HG02981 (cell line): ENCODE data around the gene ME3.
A peak's percentile ranks its signal among the peaks of the same experiment; 100 is the strongest.

ENCODE experiments used
- ATAC-seq: cut with Tn5 transposase; IDR thresholded peaks from one replicate; pipeline ENCODE4 v1.9.1; 2021; ENCODE audit warnings: mild to moderate bottlenecking, moderate library complexity; ENCODE audit not compliant: unreplicated experiment

The ME3 gene

GRCh38 chr11:86519064-86519911, 153.1 kb downstream of the ME3 start:
- ATAC-seq, result no peak

GRCh38 chr11:86518211-86518610, 154.2 kb downstream of the ME3 start:
- ATAC-seq, result no peak

- ATAC-seq, result no peak
Measured at GRCh38 chr11:86517557-86517956, 154.9 kb downstream of the ME3 start.

- ATAC-seq, result no peak
Measured at GRCh38 chr11:86515297-86516094, 156.9 kb downstream of the ME3 start.

GRCh38 chr11:86514453-86514852, 158.0 kb downstream of the ME3 start:
- no peak for ATAC-seq

- ATAC-seq, result no peak
Measured at GRCh38 chr11:86513746-86514373, 158.6 kb downstream of the ME3 start.

GRCh38 chr11:86513138-86513537, 159.3 kb downstream of the ME3 start:
- ATAC-seq, result no peak

DNA sequence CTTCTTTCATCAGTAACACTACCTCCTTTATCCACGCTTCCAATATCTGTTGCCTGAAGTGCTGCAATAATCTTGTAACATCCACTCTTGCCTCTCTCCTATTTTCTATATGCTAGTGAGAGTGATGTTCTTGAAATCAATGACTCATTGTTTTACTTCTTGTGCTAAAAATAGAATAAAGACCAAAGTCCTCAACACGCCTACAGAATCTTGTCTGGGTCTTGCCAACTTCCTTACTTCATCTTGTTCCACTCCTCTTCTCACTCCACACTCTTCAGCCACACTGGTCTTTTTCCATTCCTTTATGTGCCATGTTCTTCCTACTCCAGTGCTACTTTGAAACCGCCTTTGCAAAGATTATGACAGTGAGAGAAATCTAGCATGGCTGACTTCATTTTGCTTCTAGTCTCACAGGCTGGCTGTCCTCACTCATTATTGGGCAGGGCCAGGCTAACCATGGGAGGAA, 161.3 kb downstream of the ME3 start:
- peak; percentile 48 for ATAC-seq

DNA sequence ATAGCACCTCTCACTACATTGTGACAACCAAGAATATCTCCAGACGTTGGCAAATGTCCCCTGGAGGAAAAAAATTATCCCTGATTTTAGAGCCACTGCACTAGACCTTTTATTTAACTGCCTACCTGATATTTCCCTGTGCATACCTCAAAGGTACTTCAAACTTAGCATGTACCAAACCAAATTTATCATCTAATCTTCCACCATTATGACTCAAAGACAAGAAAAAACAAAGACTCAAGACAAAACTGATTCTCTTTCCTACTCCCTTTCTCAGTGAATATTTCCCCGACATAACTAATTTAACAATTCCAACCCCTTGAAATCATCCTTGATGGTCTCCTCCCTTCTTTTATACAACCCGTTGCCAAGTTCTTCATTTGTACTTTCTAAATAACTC, 161.7 kb downstream of the ME3 start:
- no peak for ATAC-seq

GRCh38 chr11:86510097-86510496, 162.3 kb downstream of the ME3 start:
- ATAC-seq, result no peak

- ATAC-seq, result no peak
Measured at GRCh38 chr11:86509588-86509974, 162.8 kb downstream of the ME3 start.

GRCh38 chr11:86508604-86509587, 163.5 kb downstream of the ME3 start:
- ATAC-seq, result no peak

- ATAC-seq, result no peak
Measured at GRCh38 chr11:86507249-86507845, 165.1 kb downstream of the ME3 start.

DNA sequence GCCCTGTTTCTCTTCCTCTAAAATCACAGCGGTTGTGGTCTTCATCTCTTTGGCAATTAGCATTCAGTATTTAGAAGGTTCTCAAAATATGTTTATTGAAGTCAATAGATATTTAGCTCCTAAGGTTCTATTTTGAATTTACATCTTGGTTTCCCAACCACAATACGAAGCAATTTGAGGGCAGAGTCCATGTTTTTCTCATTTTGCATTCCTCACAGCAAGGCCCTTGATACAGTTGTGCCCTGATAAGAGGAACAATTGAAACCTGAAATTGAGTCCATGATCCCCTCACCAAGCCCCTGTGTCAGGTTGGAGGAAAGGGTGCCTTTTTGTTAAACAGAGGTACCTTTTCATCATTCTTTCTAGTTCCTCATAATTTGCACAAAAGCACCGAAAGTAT, 166.2 kb downstream of the ME3 start:
- no peak for ATAC-seq

DNA sequence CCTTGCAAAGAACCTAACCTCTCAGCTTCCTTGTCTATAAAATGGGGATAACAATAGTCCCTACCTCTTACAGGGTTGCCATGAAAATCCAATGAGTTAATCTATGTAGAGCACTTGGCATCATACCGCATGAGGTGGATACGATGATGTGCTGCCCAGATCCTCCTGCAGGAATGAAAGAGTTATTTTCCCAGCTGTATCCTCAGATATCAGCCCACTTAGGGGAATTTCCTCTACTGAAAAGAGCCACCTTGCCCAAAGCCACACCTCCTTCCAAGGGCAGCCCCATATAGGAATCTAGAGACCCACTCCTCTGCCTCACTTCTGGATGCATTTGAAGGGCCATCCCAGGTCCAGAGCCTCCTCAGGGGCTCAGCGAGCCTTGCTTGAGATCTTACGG, 169.3 kb downstream of the ME3 start:
- no peak for ATAC-seq

GRCh38 chr11:86502137-86502642, 170.2 kb downstream of the ME3 start:
- no peak for ATAC-seq

GRCh38 chr11:86500500-86501140, 171.8 kb downstream of the ME3 start:
- no peak for ATAC-seq

DNA sequence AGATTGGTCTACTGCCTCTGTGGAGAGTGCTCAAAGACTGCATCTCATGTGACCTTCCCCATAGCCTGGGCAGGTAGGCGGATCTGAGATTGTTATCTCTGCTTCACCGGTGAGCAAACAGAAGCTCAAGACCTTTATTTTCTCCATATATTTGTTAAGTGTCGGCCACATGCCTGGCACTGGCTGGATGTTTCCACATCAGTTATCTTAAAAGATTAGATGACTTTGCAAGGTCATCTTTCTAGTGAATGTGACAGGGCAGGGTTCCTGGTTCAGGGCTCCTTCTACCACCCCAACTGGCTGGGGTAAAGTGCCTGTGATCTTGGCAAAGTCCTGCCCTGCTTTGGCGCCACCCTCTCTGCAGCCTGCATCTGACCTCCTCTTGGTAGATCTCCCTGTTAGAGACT, 172.7 kb downstream of the ME3 start:
- no peak for ATAC-seq

GRCh38 chr11:86497836-86498235, 174.6 kb downstream of the ME3 start:
- ATAC-seq, result no peak
